Stomach smooth muscle (tissue), 2 donors: ENCODE measurements around the gene SERP1.
A peak's percentile ranks its signal among the peaks of the same experiment; 100 is the strongest.

ENCODE experiments used
- H3K27ac ChIP-seq: one replicate; pipeline ENCODE4 v1.7.0; 2013; ENCODE audit warnings: mild to moderate bottlenecking, low read length, inconsistent platforms
- H3K27me3 ChIP-seq, 2 donors: one replicate each; pipeline ENCODE4 v1.7.0; 2013; ENCODE audit warnings: low read length in 2 of 2; ENCODE audit not compliant: insufficient read depth in 2 of 2, control insufficient read depth in 1 of 2
- H3K36me3 ChIP-seq, 2 donors: one replicate each; pipeline ENCODE4 v1.7.0; 2013; ENCODE audit warnings: low read length in 2 of 2; ENCODE audit not compliant: control insufficient read depth in 2 of 2, insufficient read depth in 2 of 2
- H3K4me1 ChIP-seq: one replicate; pipeline ENCODE4 v1.7.0; 2013; ENCODE audit warnings: low read length; ENCODE audit not compliant: control insufficient read depth, insufficient read depth
- H3K4me3 ChIP-seq, 2 donors: one replicate each; pipeline ENCODE4 v1.7.0; 2013; ENCODE audit warnings: low read length in 2 of 2
- H3K9ac ChIP-seq, 2 donors: one replicate each; pipeline ENCODE4 v1.7.0; 2013; ENCODE audit warnings: low read length in 2 of 2, mild to moderate bottlenecking in 1 of 2
- H3K9me3 ChIP-seq, 2 donors: one replicate each; pipeline ENCODE4 v1.7.0; 2013; ENCODE audit warnings: low read length in 2 of 2; ENCODE audit not compliant: control insufficient read depth in 2 of 2
- donor health status: healthy.
- donor health status: Pancreatic carcinoma.

Gene SERP1

DNA sequence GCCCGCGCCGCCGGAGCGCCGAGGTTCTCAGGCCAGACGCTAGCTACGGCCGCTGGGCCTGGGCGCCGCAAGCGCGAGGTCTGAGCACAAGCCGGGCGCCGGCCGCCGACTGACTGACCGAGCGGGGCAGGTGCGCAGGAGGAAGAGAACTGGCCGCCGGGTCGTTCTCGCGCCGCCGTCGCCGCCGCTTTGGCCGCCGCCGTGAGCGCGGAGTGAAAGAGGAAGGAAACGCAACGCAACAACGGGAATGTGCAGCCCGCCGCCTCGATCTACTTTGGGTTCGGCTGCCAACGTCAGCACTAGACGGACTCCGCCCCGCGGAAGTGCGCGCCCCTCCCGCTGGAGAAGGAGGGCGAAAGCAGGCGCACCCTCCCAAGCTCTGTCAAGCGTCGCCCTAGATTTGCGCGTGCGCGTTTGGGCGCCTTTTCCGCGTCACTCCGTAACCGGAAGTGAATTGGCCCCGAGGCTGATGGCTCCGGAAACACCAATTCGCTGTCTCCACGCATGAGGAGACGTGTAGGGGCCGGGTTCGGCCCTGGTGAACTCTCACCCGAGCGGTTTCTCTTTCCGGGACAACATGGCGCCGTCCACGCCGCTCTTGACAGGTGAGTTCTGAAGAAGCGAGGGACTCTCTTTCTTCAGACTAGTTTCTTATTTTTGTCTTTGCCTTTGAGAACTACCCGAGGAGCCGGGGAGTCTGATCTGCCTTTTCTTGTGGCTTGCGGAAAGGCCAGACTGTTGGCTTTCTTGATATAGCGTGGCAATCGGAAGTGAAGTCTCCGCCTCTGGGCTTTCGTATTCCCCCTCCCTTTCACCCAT is at the start of gene SERP1, which contains the start of gene EIF2A:
SERP1 (minus strand) TSS at position 271 of the 819 bp plus-strand sequence. CDS start 361 bp downstream, outside the sequence.
EIF2A (plus strand) TSS at position 562 of the 819 bp plus-strand sequence; CDS start at position 578, 16 bp downstream.
- Histone ChIP-seq H3K36me3 (peaks cover 0 to 17% of the 10 kb centered on the region in 2 donors), H3K4me1 (peaks cover 2% of the 10 kb centered on the region), H3K27ac (peak within 1 kb of the TSS; percentile 96), H3K27me3 (no peaks in the 10 kb centered on the region), H3K9me3 (no peaks in the 10 kb centered on the region), H3K9ac (peak within 1 kb of the TSS; percentile 91 to 95), H3K4me3 (peak within 1 kb of the TSS; percentile 89 to 91)

DNA sequence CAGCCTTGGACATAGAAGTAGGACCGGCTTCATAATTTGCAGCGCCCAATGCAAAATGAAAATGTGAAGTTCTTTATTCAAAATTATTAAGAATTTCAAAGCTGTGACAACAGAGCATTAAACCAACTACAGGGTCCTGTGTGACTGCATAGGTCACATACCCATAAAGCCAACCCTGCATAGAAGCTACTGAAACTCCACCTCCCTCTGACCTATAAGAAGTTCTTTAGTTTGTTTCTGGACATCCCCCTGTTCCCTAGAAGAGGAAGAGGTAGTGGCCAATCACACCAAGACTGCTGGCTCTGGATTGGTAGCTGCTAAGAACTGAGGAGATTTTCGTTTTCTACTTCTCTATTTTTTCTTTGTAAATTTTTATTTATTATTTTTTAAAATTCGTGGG is 47.9 kb upstream of the SERP1 start:
- no peaks in the 10 kb centered on the region for H3K36me3 ChIP-seq
- H3K4me1 ChIP-seq, result no peaks in the 10 kb centered on the region
- H3K9ac ChIP-seq, result no peak overlapping the region
- no peaks in the 10 kb centered on the region for H3K27me3 ChIP-seq
- H3K27ac ChIP-seq, result no peak overlapping the region
- H3K9me3 ChIP-seq, result no peaks in the 10 kb centered on the region
- H3K4me3 ChIP-seq, result no peak overlapping the region

DNA sequence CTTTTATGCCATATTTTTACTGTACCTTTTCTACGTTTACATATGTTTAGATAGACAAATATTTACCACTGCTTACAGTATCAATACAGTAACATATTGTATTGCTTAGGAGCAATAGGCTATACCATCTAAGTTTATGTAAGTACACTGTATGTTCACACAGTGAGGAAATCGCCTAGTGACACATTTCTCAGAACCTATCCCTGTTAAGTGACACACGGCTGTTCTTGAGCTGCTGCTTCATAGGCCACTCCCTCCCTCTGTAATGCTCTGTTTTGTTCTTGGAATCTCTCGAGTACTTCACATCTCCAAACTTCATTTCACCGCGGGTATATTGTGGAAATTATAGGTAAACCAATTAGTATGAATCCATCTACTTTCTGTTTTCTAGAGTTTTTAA is 43.5 kb upstream of the SERP1 start:
- Histone ChIP-seq H3K9me3 (no peaks in the 10 kb centered on the region), H3K4me3 (no peak overlapping the region), H3K9ac (no peak overlapping the region), H3K4me1 (no peaks in the 10 kb centered on the region), H3K36me3 (peaks cover 11 to 12% of the 10 kb centered on the region in 2 donors), H3K27ac (no peak overlapping the region), H3K27me3 (no peaks in the 10 kb centered on the region)

DNA sequence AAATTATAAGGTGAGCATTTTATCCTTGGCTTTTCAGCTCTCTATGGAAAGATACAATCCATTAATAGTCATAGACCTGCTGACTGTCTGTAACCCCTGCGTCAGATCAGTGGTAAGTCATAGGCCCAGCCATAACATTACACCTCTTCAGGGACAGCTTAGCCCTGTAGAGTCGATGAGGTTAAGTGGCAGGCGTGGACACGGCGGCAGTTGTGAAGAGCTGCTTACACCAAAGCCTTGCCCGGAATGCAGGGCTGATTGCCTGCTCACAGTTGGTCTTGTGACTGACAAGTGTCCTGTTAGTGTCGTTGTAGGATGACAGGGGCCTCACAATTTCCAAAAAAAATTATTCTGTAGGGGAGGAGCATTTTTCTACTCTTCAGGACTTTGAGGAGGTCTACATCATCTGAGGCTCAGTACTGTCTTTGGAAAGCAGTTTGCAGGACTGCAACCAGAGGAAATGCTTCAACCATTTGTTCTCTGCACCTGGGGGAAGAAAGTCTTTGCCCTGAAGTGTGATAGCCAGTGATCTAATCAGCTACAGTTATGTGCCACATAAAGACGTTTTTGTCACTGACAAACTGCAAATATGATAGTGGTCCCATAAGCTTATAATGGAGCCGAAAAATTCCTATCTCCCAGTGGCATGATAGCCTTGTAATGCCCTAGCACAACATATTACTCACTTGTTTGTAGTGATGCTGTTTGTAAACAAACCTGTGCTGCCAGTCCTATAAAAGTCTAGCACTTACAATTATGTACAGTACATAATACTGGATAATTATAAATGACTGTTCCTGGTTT is 41.9 kb upstream of the SERP1 start:
- H3K27ac ChIP-seq, result no peak overlapping the region
- H3K27me3 ChIP-seq, result no peaks in the 10 kb centered on the region
- peaks cover 14 to 17% of the 10 kb centered on the region in 2 donors for H3K36me3 ChIP-seq
- no peak overlapping the region for H3K4me3 ChIP-seq
- no peaks in the 10 kb centered on the region for H3K9me3 ChIP-seq
- H3K4me1 ChIP-seq, result no peaks in the 10 kb centered on the region
- H3K9ac ChIP-seq, result no peak overlapping the region

DNA sequence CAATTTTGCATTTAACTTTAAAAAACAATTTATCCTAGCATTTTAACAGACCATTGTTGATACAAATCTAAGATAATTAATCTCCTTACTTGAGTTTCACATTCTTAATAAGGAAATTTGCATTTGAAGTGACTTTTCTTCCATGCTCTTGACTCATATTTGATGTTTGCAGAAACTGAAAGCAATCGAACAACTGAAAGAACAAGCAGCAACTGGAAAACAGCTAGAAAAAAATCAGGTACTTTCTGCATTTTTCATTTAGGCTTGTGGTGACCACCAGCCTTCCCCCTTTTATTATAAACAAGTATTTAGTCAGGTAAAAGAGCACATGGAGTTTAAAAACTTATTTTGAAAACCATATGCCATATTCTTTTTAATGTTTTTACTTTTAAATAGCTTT is 36.7 kb upstream of the SERP1 start:
- Histone ChIP-seq H3K9me3 (no peaks in the 10 kb centered on the region), H3K9ac (no peak overlapping the region), H3K4me3 (no peak overlapping the region), H3K36me3 (peaks cover 19 to 26% of the 10 kb centered on the region in 2 donors), H3K27me3 (no peaks in the 10 kb centered on the region), H3K27ac (no peak overlapping the region), H3K4me1 (no peaks in the 10 kb centered on the region)

DNA sequence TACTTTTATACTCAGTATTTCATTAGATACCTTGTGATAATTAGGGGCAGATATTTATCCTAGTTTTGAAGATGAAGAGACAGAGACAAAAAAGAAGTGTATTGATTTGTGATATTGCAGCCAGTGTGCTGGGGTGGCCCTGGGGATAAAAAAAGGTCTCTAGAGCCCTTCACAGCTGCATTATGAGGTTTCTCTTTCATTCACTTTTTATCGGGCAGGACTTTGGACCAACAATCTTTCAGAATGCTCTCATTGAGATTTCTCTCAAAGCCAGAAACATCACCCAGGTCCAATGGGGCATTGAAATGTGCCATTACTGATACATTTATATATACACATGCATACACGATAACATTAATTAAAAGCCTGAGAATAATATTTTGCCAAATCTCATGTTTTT is 36.3 kb upstream of the SERP1 start:
- H3K27me3 ChIP-seq, result no peaks in the 10 kb centered on the region
- no peaks in the 10 kb centered on the region for H3K4me1 ChIP-seq
- no peak overlapping the region for H3K9ac ChIP-seq
- no peak overlapping the region for H3K27ac ChIP-seq
- peaks cover 18 to 26% of the 10 kb centered on the region in 2 donors for H3K36me3 ChIP-seq
- no peak overlapping the region for H3K4me3 ChIP-seq
- H3K9me3 ChIP-seq, result no peaks in the 10 kb centered on the region

DNA sequence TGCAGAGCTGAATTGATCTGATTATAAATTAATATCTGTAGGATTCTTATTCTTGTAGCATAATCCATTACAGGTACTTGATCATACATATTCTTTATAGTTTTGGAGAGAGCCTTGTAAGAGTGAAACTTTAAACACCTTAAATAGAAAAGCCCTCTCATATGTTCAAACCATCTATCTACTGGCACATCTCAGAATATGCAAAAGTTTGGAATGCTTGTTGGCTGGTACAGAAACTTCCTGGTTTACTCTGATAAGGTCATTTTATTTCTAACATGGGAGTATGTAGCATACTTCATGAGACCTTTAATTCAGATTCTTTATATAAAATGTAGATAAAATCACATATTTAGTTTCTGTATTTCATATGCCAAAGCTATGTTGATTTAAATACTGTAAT is 34.9 kb upstream of the SERP1 start:
- H3K4me1 ChIP-seq, result no peaks in the 10 kb centered on the region

DNA sequence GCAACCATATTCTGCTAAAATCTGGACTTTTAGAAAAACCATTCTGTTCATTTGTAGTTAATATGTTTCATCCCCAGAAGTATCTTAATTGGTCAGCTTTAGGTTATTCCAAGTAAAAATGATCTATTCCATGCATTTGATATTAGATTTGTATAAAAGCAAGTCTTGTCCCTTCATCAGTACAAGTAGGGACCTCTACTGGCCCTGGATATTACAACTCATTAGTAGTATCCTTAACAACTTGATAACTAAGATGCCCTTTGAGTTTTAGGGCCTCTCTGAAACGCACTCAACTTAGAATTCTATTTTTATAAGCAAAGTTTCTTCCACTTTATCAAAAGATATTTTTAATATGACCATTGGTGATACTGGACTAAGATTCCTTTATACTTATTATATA is 31.6 kb upstream of the SERP1 start:
- Histone ChIP-seq H3K4me1 (no peaks in the 10 kb centered on the region), H3K27ac (no peak overlapping the region), H3K27me3 (no peaks in the 10 kb centered on the region), H3K9ac (no peak overlapping the region), H3K9me3 (no peaks in the 10 kb centered on the region), H3K4me3 (no peak overlapping the region), H3K36me3 (peaks cover 17 to 26% of the 10 kb centered on the region in 2 donors)

More for the DNA sequence above, 34.9 kb upstream of the SERP1 start:
- Histone ChIP-seq H3K9me3 (no peaks in the 10 kb centered on the region), H3K36me3 (peaks cover 24 to 37% of the 10 kb centered on the region in 2 donors), H3K27me3 (no peaks in the 10 kb centered on the region), H3K27ac (no peak overlapping the region), H3K9ac (no peak overlapping the region), H3K4me3 (no peak overlapping the region)

DNA sequence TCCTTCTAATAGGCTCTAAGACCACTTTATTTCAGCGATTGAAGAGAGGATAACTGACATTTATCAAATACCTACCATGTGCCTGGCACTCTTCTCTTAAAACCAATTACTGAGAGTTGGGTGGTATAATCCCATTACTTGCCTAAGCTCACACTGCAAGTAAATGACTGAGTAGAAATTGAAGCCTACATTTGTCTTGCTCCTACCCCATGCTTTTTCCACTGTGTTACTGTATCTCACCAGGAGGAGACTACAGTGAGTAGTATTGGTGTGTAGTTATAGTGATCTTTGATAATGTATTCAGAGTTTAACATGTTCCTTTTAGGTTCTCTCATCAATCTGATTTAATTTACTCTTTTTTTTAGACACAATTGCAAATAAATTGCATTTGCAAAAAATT is 21.0 kb upstream of the SERP1 start:
- H3K4me3 ChIP-seq, result no peak overlapping the region
- H3K27me3 ChIP-seq, result no peaks in the 10 kb centered on the region
- H3K27ac ChIP-seq, result no peak overlapping the region
- H3K36me3 ChIP-seq, result peaks cover 8 to 39% of the 10 kb centered on the region in 2 donors
- no peaks in the 10 kb centered on the region for H3K9me3 ChIP-seq
- no peak overlapping the region for H3K9ac ChIP-seq
- no peaks in the 10 kb centered on the region for H3K4me1 ChIP-seq

DNA sequence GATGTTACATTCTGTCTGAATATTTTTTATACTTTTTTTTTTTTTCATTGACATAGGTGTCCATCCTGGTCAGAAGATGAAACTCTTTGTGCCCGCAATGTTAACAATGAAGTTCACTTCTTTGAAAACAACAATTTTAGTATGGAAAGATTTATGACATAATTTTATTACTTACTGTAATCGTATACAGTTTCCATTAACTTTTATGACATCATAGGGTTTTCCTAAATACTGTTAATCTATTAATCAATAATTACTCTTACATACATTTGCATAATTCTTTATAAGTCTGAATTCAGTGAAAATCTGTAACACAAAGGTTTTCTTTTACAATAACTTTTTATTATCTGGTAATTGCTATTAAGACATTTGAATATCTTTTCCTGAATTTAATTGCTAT is 17.9 kb upstream of the SERP1 start:
- Histone ChIP-seq H3K4me3 (no peak overlapping the region), H3K9ac (no peak overlapping the region), H3K9me3 (no peaks in the 10 kb centered on the region), H3K27ac (no peak overlapping the region), H3K27me3 (no peaks in the 10 kb centered on the region), H3K36me3 (peaks cover 5 to 28% of the 10 kb centered on the region in 2 donors), H3K4me1 (no peaks in the 10 kb centered on the region)
